Mesendoderm (in vitro differentiated cells): ENCODE measurements around the gene PLSCR3.
"Not testable (repeated sequence)": the region's sequence is repeated elsewhere in the genome, so short reads cannot be mapped to it uniquely, and the experiment has no call there.

Source experiments
- DNase-seq: peaks from one replicate; pipeline ENCODE4 v3.0.0; 2013
- H2AK5ac ChIP-seq: 2 replicates; pipeline ENCODE4 v1.6.1; 2013; ENCODE audit warnings: low read length, inconsistent platforms
- H2BK120ac ChIP-seq: 2 replicates; pipeline ENCODE4 v1.6.1; 2013; ENCODE audit warnings: low read depth, mild to moderate bottlenecking, low read length, moderate library complexity, mixed read lengths
- H2BK15ac ChIP-seq: replicated peaks from 2 replicates; pipeline ENCODE4 v1.6.1; 2013; ENCODE audit warnings: low read depth, mild to moderate bottlenecking, moderate library complexity
- H2BK5ac ChIP-seq: 2 replicates; pipeline ENCODE4 v1.6.1; 2013; ENCODE audit warnings: low read length, inconsistent platforms
- H3K18ac ChIP-seq: 2 replicates; pipeline ENCODE4 v1.6.1; 2013; ENCODE audit warnings: mild to moderate bottlenecking, low read length, mixed read lengths
- H3K23ac ChIP-seq: one replicate; pipeline ENCODE4 v1.6.1; 2013; ENCODE audit warnings: low read length
- H3K27ac ChIP-seq: 2 replicates; pipeline ENCODE4 v1.5.1; 2013; ENCODE audit warnings: low read depth, mild to moderate bottlenecking, inconsistent platforms, low read length, moderate library complexity
- H3K27me3 ChIP-seq: 2 replicates; pipeline ENCODE4 v1.6.1; 2013; ENCODE audit warnings: low read length, control low read depth, mild to moderate bottlenecking, inconsistent platforms; ENCODE audit not compliant: insufficient read depth, poor library complexity
- H3K36me3 ChIP-seq: 2 replicates; pipeline ENCODE4 v1.6.1; 2013; ENCODE audit warnings: low read length, inconsistent platforms; ENCODE audit not compliant: control insufficient read depth, insufficient read depth
- H3K4ac ChIP-seq: one replicate; pipeline ENCODE4 v1.6.1; 2013; ENCODE audit warnings: low read depth, mild to moderate bottlenecking, low read length, moderate library complexity
- H3K4me1 ChIP-seq: 2 replicates; pipeline ENCODE4 v1.6.1; 2013; ENCODE audit warnings: low read depth, low read length, inconsistent platforms; ENCODE audit not compliant: control insufficient read depth
- H3K4me2 ChIP-seq: 2 replicates; pipeline ENCODE4 v1.6.1; 2013; ENCODE audit warnings: low read length
- H3K4me3 ChIP-seq: 2 replicates; pipeline ENCODE4 v1.5.1; 2013; ENCODE audit warnings: mild to moderate bottlenecking, low read length
- H3K56ac ChIP-seq: one replicate; pipeline ENCODE4 v1.6.1; 2013; ENCODE audit warnings: low read length
- H3K79me1 ChIP-seq: 2 replicates; pipeline ENCODE4 v1.6.1; 2013; ENCODE audit warnings: low read length, inconsistent platforms
- H3K79me2 ChIP-seq: 2 replicates; pipeline ENCODE4 v1.6.1; 2013; ENCODE audit warnings: mild to moderate bottlenecking, low read length; ENCODE audit not compliant: control insufficient read depth, insufficient read depth
- H3K9ac ChIP-seq: 2 replicates; pipeline ENCODE4 v1.6.1; 2013; ENCODE audit warnings: low read length, inconsistent platforms
- H4K5ac ChIP-seq: one replicate; pipeline ENCODE4 v1.6.1; 2013; ENCODE audit warnings: low read length
- H4K8ac ChIP-seq: one replicate; pipeline ENCODE4 v1.6.1; 2013; ENCODE audit warnings: low read depth, mild to moderate bottlenecking, control low read depth, low read length, moderate library complexity
- WGBS: extraction: QIAGEN DNeasy Blood & Tissue Kit; methylation state at CpG from one replicate; pipeline ENCODE4 v1.1.7; 2013; ENCODE audit warnings: low lambda C conversion rate, missing lambda C conversion rate; ENCODE audit not compliant: insufficient coverage; ENCODE audit errors: extremely low coverage; 5-methylcytosine and 5-hydroxymethylcytosine counted together

Gene PLSCR3

DNA sequence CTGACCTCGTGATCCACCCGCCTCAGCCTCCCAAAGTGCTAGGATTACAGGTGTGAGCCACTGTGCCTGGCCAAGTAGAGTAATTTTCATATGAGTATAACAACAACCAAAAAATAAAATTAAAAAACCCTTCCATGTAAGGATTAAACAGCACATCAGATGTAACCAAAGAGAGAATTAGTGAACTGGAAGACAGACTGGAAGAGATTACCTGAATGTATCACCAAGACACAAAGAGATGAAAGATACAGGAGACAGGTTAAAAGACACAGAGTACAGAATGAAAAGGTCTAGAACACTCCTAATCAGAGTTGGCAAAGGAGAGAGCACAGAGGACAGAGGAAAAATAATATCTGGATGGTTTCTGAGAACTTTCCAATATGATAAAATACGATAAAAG is 15.2 kb downstream of the PLSCR3 start:
- Histone ChIP-seq H3K4me3 (no peak overlapping the region), H4K8ac (no peak overlapping the region), H3K36me3 (no peaks in the 10 kb centered on the region), H3K27me3 (no peaks in the 10 kb centered on the region), H3K9ac (no peak overlapping the region), H2BK120ac (no peak overlapping the region), H3K4me2 (no peak overlapping the region), H3K23ac (no peak overlapping the region), H2BK15ac (no peak overlapping the region), H4K5ac (no peak overlapping the region), H3K79me1 (no peaks in the 10 kb centered on the region), H3K56ac (no peak overlapping the region), H3K27ac (no peak overlapping the region), H3K18ac (no peak overlapping the region), H2AK5ac (no peak overlapping the region), H3K4me1 (peaks cover 2% of the 10 kb centered on the region), H3K4ac (no peak overlapping the region), H2BK5ac (no peak overlapping the region), H3K79me2 (no peaks in the 10 kb centered on the region)
- WGBS, result no CpG with 5 or more reads among the region's 3 CpGs
- no peak for DNase-seq

DNA sequence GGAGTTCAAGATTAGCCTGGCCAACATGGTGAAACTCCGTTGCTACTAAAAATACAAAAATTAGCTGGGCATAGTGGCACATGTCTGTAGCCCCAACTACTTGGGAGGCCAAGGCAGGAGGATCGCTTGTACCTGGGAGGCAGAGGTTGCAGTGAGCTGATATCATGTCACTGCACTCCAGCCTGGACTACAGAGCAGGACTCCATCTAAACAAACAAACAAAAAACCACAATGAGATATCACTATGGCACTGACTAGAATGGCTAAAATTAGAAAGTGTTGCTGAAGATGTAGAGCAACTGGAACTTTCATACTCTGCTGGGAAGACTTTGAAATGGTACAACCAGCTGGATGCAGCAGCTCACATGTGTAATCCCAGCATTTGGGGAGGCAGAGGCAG is 20.0 kb downstream of the PLSCR3 start:
- H3K4me3 ChIP-seq, result no peak overlapping the region
- no peak overlapping the region for H3K23ac ChIP-seq
- WGBS, result no CpG with 5 or more reads among the region's 2 CpGs
- H3K79me1 ChIP-seq, result no peaks in the 10 kb centered on the region
- H3K56ac ChIP-seq, result no peak overlapping the region
- no peaks in the 10 kb centered on the region for H3K27me3 ChIP-seq
- H2BK15ac ChIP-seq, result no peak overlapping the region
- no peak overlapping the region for H2BK120ac ChIP-seq
- no peak overlapping the region for H3K4me2 ChIP-seq
- H4K5ac ChIP-seq, result no peak overlapping the region
- no peak overlapping the region for H3K9ac ChIP-seq
- H3K27ac ChIP-seq, result no peak overlapping the region
- no peak for DNase-seq
- H2BK5ac ChIP-seq, result no peak overlapping the region
- no peak overlapping the region for H4K8ac ChIP-seq
- no peaks in the 10 kb centered on the region for H3K36me3 ChIP-seq
- H3K4ac ChIP-seq, result no peak overlapping the region
- H3K18ac ChIP-seq, result no peak overlapping the region
- no peak overlapping the region for H2AK5ac ChIP-seq
- H3K79me2 ChIP-seq, result no peaks in the 10 kb centered on the region
- no peaks in the 10 kb centered on the region for H3K4me1 ChIP-seq

DNA sequence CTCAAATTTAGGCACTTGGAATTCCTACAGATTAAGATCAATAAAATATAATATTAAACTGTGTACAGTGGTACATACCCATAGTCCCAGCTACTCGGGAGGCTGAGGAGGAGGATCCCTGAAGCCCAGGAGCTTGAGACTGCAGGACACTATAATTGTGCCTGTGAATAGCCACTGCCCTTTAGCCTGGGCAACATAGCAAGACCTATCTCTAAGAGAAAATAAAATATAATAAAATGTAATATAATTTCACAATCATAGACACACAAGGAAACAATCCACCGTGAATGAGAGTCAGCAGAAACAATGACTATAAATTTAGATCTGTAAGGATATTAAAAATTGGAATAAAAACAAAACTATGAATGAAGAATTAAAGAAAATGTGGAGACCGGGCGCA is 23.5 kb downstream of the PLSCR3 start:
- Histone ChIP-seq H2BK15ac (no peak overlapping the region), H3K56ac (no peak overlapping the region), H2BK120ac (no peak overlapping the region), H3K23ac (no peak overlapping the region), H2AK5ac (no peak overlapping the region), H3K4me2 (no peak overlapping the region), H4K8ac (no peak overlapping the region), H3K4me3 (no peak overlapping the region), H3K36me3 (no peaks in the 10 kb centered on the region), H2BK5ac (no peak overlapping the region), H3K4me1 (no peaks in the 10 kb centered on the region), H4K5ac (no peak overlapping the region), H3K18ac (no peak overlapping the region), H3K4ac (no peak overlapping the region), H3K79me2 (no peaks in the 10 kb centered on the region), H3K27me3 (no peaks in the 10 kb centered on the region), H3K79me1 (no peaks in the 10 kb centered on the region), H3K9ac (no peak overlapping the region), H3K27ac (no peak overlapping the region)
- no CpG with 5 or more reads among the region's 4 CpGs for WGBS
- no peak for DNase-seq

DNA sequence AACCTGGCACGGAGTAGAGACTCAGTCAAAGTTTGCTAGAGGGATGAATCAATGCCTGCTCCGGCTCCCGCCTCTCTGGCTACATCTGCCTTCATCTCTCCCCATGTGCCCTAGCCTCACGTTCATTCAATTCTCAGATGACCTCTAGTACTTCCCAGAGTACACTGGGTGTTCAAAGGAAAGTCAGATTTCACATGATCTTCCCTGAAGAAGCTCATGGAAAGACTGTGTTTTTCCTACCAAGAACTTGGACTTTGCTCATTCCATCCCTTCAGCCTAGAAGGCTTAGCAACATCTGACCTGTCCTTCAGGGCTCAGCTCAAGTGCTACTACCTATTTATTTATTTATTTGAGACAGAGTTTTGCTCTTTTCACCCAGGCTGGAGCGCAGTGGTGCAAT is 24.5 kb downstream of the PLSCR3 start:
- Histone ChIP-seq H3K56ac (no peak overlapping the region), H4K5ac (no peak overlapping the region), H2BK15ac (no peak overlapping the region), H3K79me1 (no peaks in the 10 kb centered on the region), H3K27ac (no peak overlapping the region), H3K9ac (no peak overlapping the region), H3K4ac (no peak overlapping the region), H3K4me3 (no peak overlapping the region), H3K36me3 (no peaks in the 10 kb centered on the region), H3K18ac (no peak overlapping the region), H4K8ac (no peak overlapping the region), H2AK5ac (no peak overlapping the region), H2BK120ac (no peak overlapping the region), H3K4me2 (no peak overlapping the region), H3K4me1 (no peaks in the 10 kb centered on the region), H3K27me3 (no peaks in the 10 kb centered on the region), H2BK5ac (no peak overlapping the region), H3K23ac (no peak overlapping the region), H3K79me2 (no peaks in the 10 kb centered on the region)
- WGBS, result no CpG with 5 or more reads among the region's 5 CpGs
- no peak for DNase-seq

DNA sequence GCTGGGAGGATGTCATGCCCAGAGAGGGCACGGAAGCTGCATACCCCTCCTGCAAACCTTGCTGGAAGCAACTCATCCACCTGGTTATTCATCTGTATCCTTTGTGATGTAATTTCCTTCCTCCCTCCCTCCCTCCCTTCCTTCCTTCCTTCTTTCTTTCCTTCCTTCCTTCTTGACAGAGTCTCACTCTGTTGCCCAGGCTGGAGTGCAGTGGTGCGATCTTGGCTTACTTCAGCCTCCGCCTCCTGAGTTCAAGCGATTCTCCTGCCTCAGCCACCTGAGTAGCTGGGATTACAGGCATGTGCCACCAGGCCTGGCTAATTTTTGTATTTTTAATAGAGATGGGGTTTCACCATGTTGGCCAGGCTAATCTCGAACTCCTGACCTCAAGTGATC is 25.7 kb downstream of the PLSCR3 start:
- not testable (repeated sequence) for H3K27ac ChIP-seq, H3K79me1 ChIP-seq

DNA sequence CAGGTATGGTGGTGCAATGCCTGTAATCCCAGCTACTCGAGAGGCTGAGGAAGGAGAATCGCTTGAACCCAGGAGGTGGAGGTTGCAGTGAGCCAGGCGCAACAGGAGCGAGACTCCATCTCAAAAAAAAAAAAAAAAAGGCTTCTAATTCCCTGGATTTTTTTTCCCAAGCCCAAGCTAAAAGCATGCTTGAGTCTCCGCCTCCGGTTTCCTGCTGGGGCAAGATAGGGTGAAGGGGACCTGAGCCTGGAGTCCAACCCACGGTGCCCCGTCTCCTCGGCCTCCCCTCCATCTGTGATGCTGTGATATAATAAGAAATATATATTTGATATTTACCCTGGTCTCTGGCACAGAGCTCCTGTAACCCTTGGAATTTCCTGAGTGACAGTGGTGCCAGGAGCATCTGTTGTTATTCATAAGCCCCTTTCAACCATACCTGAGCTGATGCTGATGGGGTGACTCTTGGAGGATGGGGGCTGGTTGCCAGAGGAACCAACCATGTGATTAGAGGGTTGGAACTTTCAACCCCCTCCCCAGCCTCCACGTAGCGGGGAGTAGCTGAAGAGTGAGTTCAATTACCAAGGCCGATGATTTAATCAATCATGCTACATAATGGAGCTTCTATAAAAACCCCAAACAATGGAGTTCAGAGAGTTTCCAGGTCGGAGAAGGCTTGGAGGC is 26.3 kb downstream of the PLSCR3 start:
- no peaks in the 10 kb centered on the region for H3K36me3 ChIP-seq
- no peaks in the 10 kb centered on the region for H3K27me3 ChIP-seq
- H3K23ac ChIP-seq, result no peak overlapping the region
- H3K79me1 ChIP-seq, result no peaks in the 10 kb centered on the region
- no peak for DNase-seq
- no peak overlapping the region for H3K4me2 ChIP-seq
- H2BK15ac ChIP-seq, result no peak overlapping the region
- no peak overlapping the region for H3K4me3 ChIP-seq
- H2BK5ac ChIP-seq, result no peak overlapping the region
- no peak overlapping the region for H4K5ac ChIP-seq
- WGBS, result no CpG with 5 or more reads among the region's 13 CpGs
- H2BK120ac ChIP-seq, result no peak overlapping the region
- H3K9ac ChIP-seq, result no peak overlapping the region
- no peak overlapping the region for H3K4ac ChIP-seq
- no peak overlapping the region for H3K18ac ChIP-seq
- no peak overlapping the region for H3K56ac ChIP-seq
- no peak overlapping the region for H2AK5ac ChIP-seq
- no peak overlapping the region for H3K27ac ChIP-seq
- H3K4me1 ChIP-seq, result no peaks in the 10 kb centered on the region
- H3K79me2 ChIP-seq, result no peaks in the 10 kb centered on the region
- no peak overlapping the region for H4K8ac ChIP-seq

More for the DNA sequence above, 25.7 kb downstream of the PLSCR3 start:
- H3K4me1 ChIP-seq, H3K79me2 ChIP-seq, H3K4ac ChIP-seq, H3K23ac ChIP-seq, H4K5ac ChIP-seq, H2BK120ac ChIP-seq, H3K36me3 ChIP-seq, H4K8ac ChIP-seq, H3K4me3 ChIP-seq, H3K18ac ChIP-seq, H3K56ac ChIP-seq, H2BK5ac ChIP-seq, DNase-seq, H3K4me2 ChIP-seq, H3K9ac ChIP-seq, H2BK15ac ChIP-seq, H2AK5ac ChIP-seq, H3K27me3 ChIP-seq: not testable (repeated sequence)
- WGBS, result no CpG with 5 or more reads among the region's 5 CpGs
